HG03439 (cell line): Measurements from ENCODE around the gene OR2W3.

ENCODE experiments used
- ATAC-seq: cut with Tn5 transposase; IDR thresholded peaks from one replicate; pipeline ENCODE4 v1.9.1; 2021; ENCODE audit warnings: mild to moderate bottlenecking, moderate library complexity; ENCODE audit not compliant: unreplicated experiment

The OR2W3 gene

DNA sequence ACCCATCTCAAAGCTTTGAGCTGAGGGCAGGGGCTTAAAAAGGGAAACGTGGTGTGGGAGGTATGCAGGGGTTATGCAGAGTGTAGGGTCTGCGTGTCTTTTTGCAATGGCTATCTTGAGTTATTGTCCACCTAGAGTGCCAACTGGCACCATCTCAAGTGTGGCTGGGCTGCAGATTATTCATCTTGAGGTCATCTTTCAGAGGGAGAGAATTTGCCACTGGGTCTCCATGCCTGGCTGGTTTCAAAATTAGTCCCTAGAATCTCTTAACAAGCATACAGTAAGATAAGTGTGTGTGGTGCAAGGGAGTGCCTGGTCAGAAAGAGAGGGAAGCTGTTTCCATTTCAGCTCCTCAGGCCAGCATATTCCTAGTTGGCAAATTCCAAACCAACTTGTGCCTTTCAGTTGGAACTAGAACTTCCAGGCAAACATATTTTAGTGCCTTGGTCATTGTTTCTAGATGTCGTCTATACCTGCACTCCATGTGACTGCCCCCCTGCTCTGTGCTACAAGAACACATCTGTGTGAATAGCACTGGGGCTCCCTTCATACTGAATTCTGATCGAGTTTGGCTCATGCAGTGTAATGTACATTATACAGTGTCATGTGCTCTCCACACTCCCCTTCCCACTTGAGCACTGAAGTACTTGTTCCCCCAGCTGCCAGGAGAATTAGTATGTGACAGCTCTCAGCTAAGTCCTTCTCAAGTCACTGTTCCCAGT, 19.7 kb downstream of the OR2W3 start:
- no peak for ATAC-seq

DNA sequence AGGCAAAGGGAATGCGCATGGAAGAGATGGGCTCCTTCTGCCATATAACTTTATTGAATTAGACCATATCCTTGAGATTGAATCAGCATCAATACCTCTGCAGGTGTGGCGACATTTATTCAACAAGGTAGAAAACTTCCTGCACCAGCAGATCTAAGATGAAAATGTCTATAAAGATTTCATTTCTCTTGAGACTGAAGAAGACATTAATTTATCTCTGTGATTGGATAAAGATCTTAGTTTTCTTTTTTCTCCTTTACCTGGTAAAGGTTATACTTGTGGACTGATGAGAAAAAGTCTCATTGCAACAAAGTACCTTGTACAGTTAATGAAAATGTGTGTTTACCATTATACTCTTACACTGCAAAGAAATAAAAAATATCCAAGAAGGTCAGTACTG, 24.6 kb downstream of the OR2W3 start, which contains the start of gene OR2T8:
Gene OR2T8, plus strand, starts transcription at position 301 of the 400 bp plus-strand sequence. CDS start 766 bp downstream, outside the sequence.
- ATAC-seq = no peak

DNA sequence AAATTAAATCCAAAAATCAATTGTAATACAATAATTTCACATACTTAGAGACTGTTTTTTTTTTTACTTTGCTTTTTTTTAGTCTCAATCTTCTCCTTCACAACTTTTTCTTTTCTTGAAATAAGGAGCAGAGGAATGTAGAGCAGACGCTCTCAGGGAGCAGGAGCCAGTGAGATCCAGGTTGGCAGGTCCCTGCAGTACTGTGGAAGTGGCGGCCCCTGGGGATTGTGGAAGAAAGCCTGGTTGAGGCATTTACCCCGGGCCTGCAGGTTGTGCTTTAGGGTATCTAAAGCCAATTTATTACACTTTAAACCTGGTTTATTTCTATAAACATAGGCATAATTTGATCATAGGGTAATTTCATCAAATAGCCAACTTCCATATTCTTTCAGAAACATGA, 28.6 kb downstream of the OR2W3 start:
- ATAC-seq = no peak

DNA sequence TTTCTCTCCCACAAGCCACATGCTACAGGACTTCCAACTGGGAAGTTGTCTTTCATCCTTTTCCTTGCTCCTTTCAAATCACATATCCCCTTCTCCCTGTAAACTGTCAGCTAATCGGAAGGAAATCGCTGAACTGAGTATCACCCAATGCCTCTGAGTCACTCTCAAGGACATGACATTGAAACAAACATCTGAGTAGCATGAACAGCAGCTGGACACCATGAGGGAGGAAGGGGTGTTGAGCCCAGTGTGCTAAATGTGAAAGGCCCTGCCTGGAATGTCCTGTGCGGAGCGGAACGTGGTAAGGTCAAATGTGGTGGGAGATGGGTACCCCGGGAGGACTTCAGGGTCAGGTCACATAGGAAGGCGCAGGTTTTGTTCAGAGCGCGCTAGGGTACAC, 29.5 kb downstream of the OR2W3 start, which contains the start of gene OR2AJ1:
Gene OR2AJ1, plus strand, starts transcription at position 22 of the 400 bp plus-strand sequence. CDS start 8,880 bp downstream, outside the sequence.
- ATAC-seq = no peak

DNA sequence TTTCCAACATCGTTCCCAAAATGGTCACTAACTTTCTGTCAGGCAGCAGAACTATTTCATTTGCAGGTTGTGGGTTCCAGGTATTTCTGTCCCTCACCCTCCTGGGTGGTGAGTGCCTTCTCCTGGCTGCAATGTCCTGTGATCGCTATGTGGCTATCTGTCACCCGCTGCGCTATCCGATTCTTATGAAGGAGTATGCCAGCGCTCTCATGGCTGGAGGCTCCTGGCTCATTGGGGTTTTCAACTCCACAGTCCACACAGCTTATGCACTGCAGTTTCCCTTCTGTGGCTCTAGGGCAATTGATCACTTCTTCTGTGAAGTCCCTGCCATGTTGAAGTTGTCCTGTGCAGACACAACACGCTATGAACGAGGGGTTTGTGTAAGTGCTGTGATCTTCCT, 38.6 kb downstream of the OR2W3 start:
- no peak for ATAC-seq

DNA sequence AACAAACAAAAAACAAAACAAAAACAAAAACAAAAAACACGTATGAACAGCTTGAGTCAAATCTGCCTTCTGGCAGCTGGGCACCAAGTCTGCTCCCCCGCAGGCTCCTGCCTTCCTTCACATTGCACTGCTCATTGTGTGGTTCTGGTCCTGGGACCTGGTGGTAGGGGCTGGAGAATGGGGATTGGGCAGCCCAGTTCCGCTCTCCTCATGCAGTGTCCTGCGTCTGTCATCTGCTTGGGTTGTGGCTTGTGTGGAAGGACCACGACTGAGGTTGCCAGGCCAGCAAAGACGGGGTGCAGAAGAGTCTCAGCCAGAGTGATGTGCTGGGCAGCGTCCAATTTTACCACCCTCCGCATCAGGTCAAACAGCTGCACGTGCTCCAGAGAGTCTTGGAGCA, 40.4 kb downstream of the OR2W3 start:
- no peak for ATAC-seq

DNA sequence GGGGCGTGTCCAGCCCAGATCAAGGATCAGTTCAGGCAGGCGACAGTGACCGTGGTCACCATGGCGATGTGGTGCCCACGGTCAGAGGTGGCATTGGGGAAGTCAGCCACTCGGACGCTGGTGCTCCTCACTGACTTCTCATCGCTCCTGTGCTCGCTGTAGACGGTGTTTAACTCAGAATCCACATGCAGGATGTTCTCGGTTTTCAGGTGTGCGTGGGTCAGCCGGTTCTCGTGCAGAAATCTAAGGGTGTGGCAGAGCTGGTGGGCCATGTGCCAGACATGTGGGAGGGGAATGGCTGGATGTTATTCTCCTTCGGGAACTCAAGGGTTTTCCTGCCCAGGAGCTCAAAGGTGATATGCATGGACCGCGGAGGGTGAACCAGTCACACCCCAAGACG, 41.0 kb downstream of the OR2W3 start:
- no peak for ATAC-seq

DNA sequence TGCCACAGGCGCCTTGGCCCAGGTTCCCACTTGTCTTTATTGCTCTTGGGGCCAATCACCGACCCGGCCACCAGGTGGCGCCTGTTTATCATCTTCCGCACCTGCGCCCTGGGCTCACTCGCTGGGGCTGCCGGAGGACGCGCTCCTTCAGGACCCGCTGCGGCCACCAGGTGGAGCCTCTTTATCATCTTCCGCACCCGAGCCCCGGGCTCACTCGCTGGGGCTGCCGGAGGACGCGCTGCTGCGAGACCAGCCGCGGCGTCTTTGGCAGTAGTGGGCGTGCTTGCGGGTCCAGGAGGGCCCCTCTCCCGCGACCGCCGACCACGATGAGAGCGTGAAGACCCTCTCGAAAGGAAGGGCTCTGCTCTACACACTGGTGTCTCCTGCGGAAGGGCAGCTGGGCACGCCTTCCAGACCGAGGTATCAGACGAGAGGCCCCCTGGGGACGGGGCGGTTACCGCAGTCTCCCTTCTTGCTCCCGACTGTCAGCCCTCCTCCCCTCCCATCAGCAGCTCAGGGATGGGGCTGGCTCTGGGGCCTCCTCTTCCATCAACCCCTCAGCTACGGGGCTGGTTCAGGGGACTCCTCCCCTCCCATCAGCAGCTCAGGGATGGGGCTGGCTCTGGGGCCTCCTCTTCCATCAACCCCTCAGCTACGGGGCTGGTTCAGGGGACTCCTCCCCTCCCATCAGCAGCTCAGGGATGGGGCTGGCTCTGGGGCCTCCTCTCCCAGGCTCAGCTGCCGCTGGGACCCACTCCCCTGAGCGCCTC, 41.8 kb downstream of the OR2W3 start:
- ATAC-seq = peak; percentile 100

DNA sequence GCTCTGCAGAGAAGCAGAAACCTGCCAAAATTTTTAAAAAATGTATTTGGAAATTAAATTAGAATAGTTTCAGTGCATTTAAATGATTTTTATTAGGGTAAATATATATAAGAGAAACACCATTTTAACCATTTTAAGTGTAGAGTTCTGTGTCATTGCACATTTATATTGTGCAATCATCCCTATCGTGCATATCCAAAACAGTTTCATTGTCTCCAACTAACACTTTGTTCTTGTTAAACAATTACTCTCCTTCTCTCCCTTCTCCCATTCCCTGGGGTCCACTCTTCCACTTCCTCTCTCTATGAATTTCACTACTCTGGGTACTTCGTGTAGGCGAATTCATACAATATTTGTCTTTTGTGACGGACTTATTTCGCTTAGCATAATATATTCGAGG, 47.2 kb downstream of the OR2W3 start:
- ATAC-seq = no peak
